ENCODE measurements around the gene ALDH3A2.
A peak's percentile ranks its signal among the peaks of the same experiment; 100 is the strongest.

The ALDH3A2 gene

GRCh38 chr17:19717031-19717360 lies 68.4 kb downstream of the ALDH3A2 start:
- no peak for DNase-seq

DNA sequence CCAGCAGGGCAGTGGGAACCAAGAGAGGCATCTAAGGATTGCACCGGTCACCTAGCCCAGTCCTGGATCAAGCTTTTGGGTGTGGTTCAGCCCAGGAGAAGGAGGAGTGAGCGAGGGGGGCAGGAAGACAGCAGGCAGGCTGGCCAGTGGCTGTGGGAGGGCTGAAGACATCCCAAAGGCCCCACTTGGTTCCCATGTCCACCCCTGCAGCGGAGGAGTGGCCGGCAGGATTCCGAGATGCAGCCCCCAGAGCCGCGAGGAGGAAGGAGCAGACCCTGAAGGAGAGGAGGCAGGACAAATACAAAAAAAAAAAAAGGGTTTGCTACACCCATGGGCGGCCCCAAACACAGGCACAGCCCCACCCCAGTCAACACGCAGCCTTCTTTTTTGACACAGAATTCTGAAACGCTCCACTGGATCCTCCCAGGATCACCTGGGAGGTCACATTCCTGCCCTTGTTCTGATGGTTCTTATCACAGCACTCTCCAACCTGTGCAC lies 68.9 kb downstream of the ALDH3A2 start:
- DNase-seq, result no peak

DNA sequence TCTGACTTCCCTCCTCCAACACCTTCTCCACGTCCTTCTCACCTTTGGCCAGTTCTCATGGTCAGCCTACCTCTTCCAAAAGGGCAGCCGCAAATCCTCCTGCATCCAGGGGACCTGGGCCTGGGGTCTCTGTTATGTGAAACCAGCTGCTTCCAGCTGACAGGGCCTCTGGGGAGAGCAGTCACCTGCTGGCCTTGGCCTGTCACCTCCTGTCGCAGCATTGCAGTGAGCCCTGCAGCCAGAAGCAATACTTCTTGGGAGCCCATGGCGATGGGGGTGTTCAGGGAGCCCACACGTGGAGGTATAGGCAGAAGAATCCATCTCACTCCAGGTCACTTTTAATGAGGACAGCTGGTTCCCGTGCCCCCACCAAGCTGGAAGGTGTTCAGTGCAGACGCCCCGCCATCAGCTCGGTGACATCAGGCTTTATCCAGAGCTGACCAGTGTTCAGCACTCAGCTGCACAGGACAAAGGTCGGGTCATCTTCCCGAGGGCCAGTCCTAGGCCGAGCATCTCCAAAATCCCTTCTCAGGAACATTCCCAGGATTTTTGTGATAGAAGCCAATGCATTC lies 69.6 kb downstream of the ALDH3A2 start:
- no peak for DNase-seq

GRCh38 chr17:19718613-19719354 lies 70.2 kb downstream of the ALDH3A2 start:
- DNase-seq, result no peak

DNA sequence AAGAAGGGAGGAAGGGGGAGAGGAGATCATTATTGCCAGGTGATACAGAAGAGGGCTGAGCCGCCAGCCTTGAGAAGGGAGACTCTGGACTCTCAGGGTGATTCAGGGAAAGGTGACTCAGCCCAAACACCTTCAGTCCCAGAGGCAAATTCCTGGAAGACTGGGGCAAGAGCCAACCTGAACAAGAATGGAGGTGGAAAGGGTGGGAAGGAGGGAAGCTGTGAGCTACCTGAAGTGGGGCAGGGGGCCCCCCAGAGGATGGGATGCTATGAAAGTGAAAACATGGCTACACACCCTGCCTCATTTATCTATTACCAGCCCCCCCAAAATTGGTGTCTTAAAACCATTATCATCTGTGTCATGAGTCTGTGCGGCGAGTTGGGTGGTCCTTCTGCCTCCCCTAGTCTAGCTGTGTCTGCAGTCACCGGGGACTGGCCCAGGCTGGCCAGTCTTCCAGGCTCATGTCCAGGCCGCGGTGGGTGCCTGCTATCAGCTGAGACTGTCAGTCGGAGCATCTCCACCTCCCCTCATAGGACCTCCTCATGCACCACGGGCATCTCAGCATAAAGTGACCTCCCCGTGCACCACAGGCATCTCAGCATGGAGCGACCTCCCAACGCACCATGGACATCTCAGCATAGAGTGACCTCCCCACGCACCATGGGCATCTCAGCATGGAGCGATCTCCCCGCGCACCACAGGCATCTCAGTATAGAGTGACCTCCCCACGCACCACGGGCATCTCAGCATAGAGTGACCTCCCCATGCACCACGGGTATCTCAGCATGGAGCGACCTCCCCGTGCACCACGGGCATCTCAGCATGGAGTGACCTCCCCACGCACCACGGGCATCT lies 71.0 kb downstream of the ALDH3A2 start:
- DNase-seq, result no peak

- no peak for DNase-seq
Observed at GRCh38 chr17:19720210-19720475, 71.6 kb downstream of the ALDH3A2 start.

- no peak for DNase-seq
Observed at GRCh38 chr17:19720631-19721426, 72.3 kb downstream of the ALDH3A2 start.

GRCh38 chr17:19723964-19724363 lies 75.4 kb downstream of the ALDH3A2 start:
- no peak for DNase-seq

- peak; percentile 79 for DNase-seq
Observed at GRCh38 chr17:19724501-19725420, 76.2 kb downstream of the ALDH3A2 start.

GRCh38 chr17:19725486-19725885 lies 76.9 kb downstream of the ALDH3A2 start:
- no peak for DNase-seq

GRCh38 chr17:19726631-19727376 lies 78.3 kb downstream of the ALDH3A2 start:
- no peak for DNase-seq
